Neural progenitor cell (in vitro differentiated cells): ENCODE results near the gene EEF1AKMT3. TPM values are rescaled to one million over a fixed set of nuclear protein-coding genes. Genes with fewer than 3 reads are reported as not detected.

Experiments
- DNase-seq: peaks from one replicate; pipeline ENCODE4 v3.0.0-alpha.2; 2016; ENCODE audit warnings: low spot score
- H2AFZ ChIP-seq: fragments of 200-600 bp; sonication (generic); replicated peaks from 2 replicates; pipeline ENCODE4 v1.6.1; 2016; ENCODE audit warnings: antibody characterized with exemption
- H3F3A ChIP-seq: fragments of 200-600 bp; sonication (generic); 2 replicates; pipeline ENCODE4 v1.6.1; 2016; ENCODE audit warnings: antibody characterized with exemption, low read depth
- H3K27ac ChIP-seq: fragments of 200-600 bp; sonication (generic); 2 replicates; pipeline ENCODE4 v1.5.1; 2016; ENCODE audit warnings: mild to moderate bottlenecking
- H3K27me3 ChIP-seq: fragments of 200-600 bp; sonication (generic); 2 replicates; pipeline ENCODE4 v1.6.1; 2016; ENCODE audit warnings: mild to moderate bottlenecking, moderate library complexity
- H3K36me3 ChIP-seq: fragments of 200-600 bp; sonication (generic); 2 replicates; pipeline ENCODE4 v1.5.1; 2016
- H3K4me1 ChIP-seq: fragments of 200-600 bp; sonication (generic); 2 replicates; pipeline ENCODE4 v1.6.1; 2016; ENCODE audit warnings: mixed run types
- H3K4me2 ChIP-seq: fragments of 200-600 bp; sonication (generic); 2 replicates; pipeline ENCODE4 v1.6.1; 2016
- H3K4me3 ChIP-seq: fragments of 200-600 bp; sonication (generic); 2 replicates; pipeline ENCODE4 v1.5.1; 2016
- H3K79me2 ChIP-seq: fragments of 200-600 bp; sonication (generic); 2 replicates; pipeline ENCODE4 v1.6.1; 2016; ENCODE audit warnings: low read depth
- H3K9ac ChIP-seq: fragments of 200-600 bp; sonication (generic); 2 replicates; pipeline ENCODE4 v1.6.1; 2016
- H3K9me3 ChIP-seq: fragments of 200-600 bp; sonication (generic); 2 replicates; pipeline ENCODE4 v1.5.1; 2016; ENCODE audit warnings: low read depth
- H4K20me1 ChIP-seq: fragments of 200-600 bp; sonication (generic); 2 replicates; pipeline ENCODE4 v1.6.1; 2016; ENCODE audit warnings: low read depth
- H3K27ac Mint-ChIP-seq: 3 replicates; pipeline ENCODE4 v1.8.0; 2021; ENCODE audit warnings: mixed read lengths
- H3K27me3 Mint-ChIP-seq: 2 replicates; pipeline ENCODE4 v1.8.0; 2022; ENCODE audit warnings: low read depth, mild to moderate bottlenecking, inconsistent platforms, moderate library complexity, mixed read lengths; ENCODE audit not compliant: insufficient read depth
- H3K36me3 Mint-ChIP-seq: 3 replicates; pipeline ENCODE4 v1.8.0; 2021; ENCODE audit warnings: mixed read lengths
- H3K4me1 Mint-ChIP-seq: 3 replicates; pipeline ENCODE4 v1.8.0; 2021; ENCODE audit warnings: mixed read lengths
- H3K4me3 Mint-ChIP-seq: 3 replicates; pipeline ENCODE4 v1.8.0; 2021; ENCODE audit warnings: mild to moderate bottlenecking, moderate library complexity, mixed read lengths
- H3K9me3 Mint-ChIP-seq: 3 replicates; pipeline ENCODE4 v1.8.0; 2020; ENCODE audit warnings: mixed read lengths
- EZH2 ChIP-seq: fragments of 200-600 bp; sonication (generic); IDR thresholded peaks from 2 replicates; pipeline ENCODE4 v1.6.1; 2017; ENCODE audit warnings: antibody characterized with exemption, mild to moderate bottlenecking, moderate library complexity
- EZH2phosphoT487 ChIP-seq: fragments of 200-600 bp; sonication (generic); IDR thresholded peaks from 2 replicates; pipeline ENCODE4 v1.6.1; 2017; ENCODE audit warnings: antibody characterized with exemption
- total RNA-seq: library from RNA; depleted of rRNA; stranded (reverse); fragments of >200 nt; gene quantifications from 2 replicates; pipeline ENCODE4 v1.2.3, GENCODE V29; 2015; ENCODE audit warnings: low replicate concordance
- TF ChIP-seq, protein P1 (sequence below): fragments of 200-600 bp; sonication (generic); IDR thresholded peaks from 2 replicates; pipeline ENCODE4 v1.5.1; 2017; ENCODE audit warnings: antibody characterized with exemption, mild to moderate bottlenecking

EEF1AKMT3 gene
- total RNA-seq, 1 donor from 2014 or later = 2.1 TPM

DNA sequence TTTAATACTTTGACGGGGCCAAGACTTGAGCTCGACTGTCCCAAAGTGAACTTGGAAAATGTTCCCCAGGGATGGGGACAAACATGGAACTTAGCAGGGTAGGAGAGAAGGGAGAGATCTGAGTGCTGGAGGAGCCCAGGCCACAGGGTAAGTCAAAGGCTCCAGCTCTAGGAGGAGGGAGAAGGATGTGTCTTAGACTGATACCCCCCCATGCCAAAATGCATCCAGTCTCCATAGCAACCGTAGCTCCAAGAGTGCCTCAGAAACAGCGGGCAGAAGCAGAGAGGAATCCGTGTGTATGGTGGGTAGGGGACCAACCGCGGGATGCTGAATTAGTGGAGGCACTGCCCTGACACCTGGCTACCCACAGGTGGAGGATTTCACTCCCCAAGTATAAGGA, 33.0 kb upstream of the EEF1AKMT3 start:
- Histone ChIP-seq H3K27ac (no peak overlapping the region), H2AFZ (no peak overlapping the region), H4K20me1 (peaks cover 38% of the 10 kb centered on the region), H3K4me2 (peak overlapping the region; percentile 98), H3K9me3 (no peaks in the 10 kb centered on the region), H3K9ac (no peak overlapping the region), H3K4me1 (peaks cover 24% of the 10 kb centered on the region), H3K36me3 (no peaks in the 10 kb centered on the region), H3K4me3 (peak overlapping the region; percentile 80), H3F3A (peaks cover 42% of the 10 kb centered on the region), H3K79me2 (no peaks in the 10 kb centered on the region), H3K27me3 (peaks cover 95% of the 10 kb centered on the region)
- peak overlapping the region; percentile 92 for H3K4me3 Mint-ChIP-seq
- no peak for TF ChIP-seq EZH2
- TF ChIP-seq EZH2phosphoT487 = no peak
- TF ChIP-seq, protein P1, sequence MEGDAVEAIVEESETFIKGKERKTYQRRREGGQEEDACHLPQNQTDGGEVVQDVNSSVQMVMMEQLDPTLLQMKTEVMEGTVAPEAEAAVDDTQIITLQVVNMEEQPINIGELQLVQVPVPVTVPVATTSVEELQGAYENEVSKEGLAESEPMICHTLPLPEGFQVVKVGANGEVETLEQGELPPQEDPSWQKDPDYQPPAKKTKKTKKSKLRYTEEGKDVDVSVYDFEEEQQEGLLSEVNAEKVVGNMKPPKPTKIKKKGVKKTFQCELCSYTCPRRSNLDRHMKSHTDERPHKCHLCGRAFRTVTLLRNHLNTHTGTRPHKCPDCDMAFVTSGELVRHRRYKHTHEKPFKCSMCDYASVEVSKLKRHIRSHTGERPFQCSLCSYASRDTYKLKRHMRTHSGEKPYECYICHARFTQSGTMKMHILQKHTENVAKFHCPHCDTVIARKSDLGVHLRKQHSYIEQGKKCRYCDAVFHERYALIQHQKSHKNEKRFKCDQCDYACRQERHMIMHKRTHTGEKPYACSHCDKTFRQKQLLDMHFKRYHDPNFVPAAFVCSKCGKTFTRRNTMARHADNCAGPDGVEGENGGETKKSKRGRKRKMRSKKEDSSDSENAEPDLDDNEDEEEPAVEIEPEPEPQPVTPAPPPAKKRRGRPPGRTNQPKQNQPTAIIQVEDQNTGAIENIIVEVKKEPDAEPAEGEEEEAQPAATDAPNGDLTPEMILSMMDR = no peak
- peak; percentile 21 for DNase-seq
- H3K36me3 Mint-ChIP-seq = no peaks in the 10 kb centered on the region
- H3K4me1 Mint-ChIP-seq = peaks cover 51% of the 10 kb centered on the region
- peaks cover 35% of the 10 kb centered on the region for H3K27me3 Mint-ChIP-seq
- no peaks in the 10 kb centered on the region for H3K9me3 Mint-ChIP-seq
- no peak overlapping the region for H3K27ac Mint-ChIP-seq

DNA sequence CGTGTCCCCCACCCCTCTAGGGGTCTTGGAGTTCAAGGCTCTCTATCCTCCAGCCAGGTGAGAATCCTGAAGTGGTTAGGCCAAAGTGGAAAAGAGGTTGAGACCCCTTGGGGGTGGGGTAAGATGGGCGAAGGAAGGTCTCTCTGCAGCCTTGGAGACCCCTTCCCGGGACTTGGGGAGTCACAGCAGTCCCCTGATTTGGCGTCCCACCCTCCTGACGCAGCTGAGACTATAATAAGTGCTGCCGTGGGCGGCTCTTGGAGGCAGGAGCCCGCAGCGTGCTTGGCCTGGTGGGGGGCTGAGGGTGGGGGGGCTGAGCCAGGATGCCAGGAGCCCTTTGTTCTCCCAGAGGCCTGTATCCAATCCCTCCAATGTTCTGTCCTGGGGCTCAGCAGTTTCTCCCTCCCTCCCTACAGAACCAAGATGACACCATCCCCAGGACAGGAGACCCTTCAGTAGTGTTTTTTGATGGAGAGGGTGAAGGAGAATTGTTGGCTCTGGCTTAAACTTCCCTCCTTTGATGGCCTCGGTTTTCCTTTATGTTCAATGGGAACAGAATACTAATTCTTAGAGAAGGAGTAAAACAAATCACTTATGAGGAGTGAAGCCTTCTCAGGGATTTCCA, 32.4 kb upstream of the EEF1AKMT3 start:
- H4K20me1 ChIP-seq = peaks cover 31% of the 10 kb centered on the region
- H3K27ac ChIP-seq = no peak overlapping the region
- peaks cover 89% of the 10 kb centered on the region for H3K27me3 ChIP-seq
- no peaks in the 10 kb centered on the region for H3K36me3 ChIP-seq
- H3K79me2 ChIP-seq = no peaks in the 10 kb centered on the region
- H3K4me1 ChIP-seq = peaks cover 24% of the 10 kb centered on the region
- H3F3A ChIP-seq = peaks cover 48% of the 10 kb centered on the region
- H3K9ac ChIP-seq = no peak overlapping the region
- peak overlapping the region; percentile 0 for H3K4me2 ChIP-seq
- Mint-ChIP-seq H3K36me3 (no peaks in the 10 kb centered on the region), H3K27me3 (peaks cover 30% of the 10 kb centered on the region), H3K9me3 (no peaks in the 10 kb centered on the region), H3K27ac (no peak overlapping the region), H3K4me1 (peaks cover 46% of the 10 kb centered on the region), H3K4me3 (peak overlapping the region; percentile 92)
- DNase-seq = peak; percentile 23
- H3K4me3 ChIP-seq = no peak overlapping the region
- no peaks in the 10 kb centered on the region for H3K9me3 ChIP-seq
- H2AFZ ChIP-seq = no peak overlapping the region
- TF ChIP-seq EZH2phosphoT487 = no peak
- TF ChIP-seq, protein P1 = no peak
- TF ChIP-seq EZH2 = no peak

DNA sequence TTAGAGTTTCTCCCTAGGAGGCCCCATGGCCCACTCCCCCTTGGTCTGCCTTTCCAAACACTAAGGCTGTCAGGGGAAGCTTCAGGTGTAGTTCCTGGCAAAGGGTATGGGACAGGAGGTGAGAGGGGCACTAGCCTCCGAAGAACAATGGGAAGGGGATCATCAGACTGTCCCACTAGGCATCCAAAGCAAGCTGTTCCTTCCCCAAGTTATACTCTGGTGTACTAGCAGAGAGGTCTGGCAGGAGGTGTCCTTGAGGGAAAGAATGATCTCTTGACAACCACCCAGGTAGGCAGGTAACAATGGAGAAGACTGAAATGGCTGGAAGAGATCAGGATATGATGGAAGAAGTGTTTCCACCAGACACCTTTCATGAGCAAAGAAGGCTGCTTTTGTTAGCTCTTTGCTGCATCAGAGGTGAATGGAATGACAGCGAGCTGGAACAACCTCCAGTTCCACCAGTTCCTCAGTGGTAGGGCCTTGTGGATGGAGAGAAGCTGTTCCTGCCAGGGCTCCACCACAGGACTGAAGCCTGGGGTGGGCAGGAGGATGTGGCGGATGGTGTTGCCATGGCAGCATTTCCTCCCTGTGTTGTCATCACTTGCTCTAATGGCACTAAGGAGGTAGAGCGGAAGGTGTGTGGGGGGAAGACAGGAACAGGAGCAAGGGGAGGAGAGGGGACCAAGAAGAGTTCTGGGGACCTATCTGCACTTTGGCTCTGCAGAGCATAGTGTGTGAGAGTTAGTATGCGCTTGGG, 31.6 kb upstream of the EEF1AKMT3 start:
- Histone ChIP-seq H4K20me1 (peaks cover 23% of the 10 kb centered on the region), H3K4me2 (no peak overlapping the region), H3K4me1 (peaks cover 25% of the 10 kb centered on the region), H3K27me3 (peaks cover 81% of the 10 kb centered on the region), H3K4me3 (no peak overlapping the region), H3K27ac (no peak overlapping the region), H2AFZ (no peak overlapping the region), H3K9ac (no peak overlapping the region), H3K36me3 (no peaks in the 10 kb centered on the region), H3K79me2 (peaks cover 4% of the 10 kb centered on the region), H3F3A (peaks cover 51% of the 10 kb centered on the region), H3K9me3 (no peaks in the 10 kb centered on the region)
- DNase-seq = no peak
- H3K4me3 Mint-ChIP-seq = peak overlapping the region; percentile 68
- H3K9me3 Mint-ChIP-seq = no peaks in the 10 kb centered on the region
- H3K36me3 Mint-ChIP-seq = no peaks in the 10 kb centered on the region
- peak overlapping the region; percentile 35 for H3K27ac Mint-ChIP-seq
- peaks cover 24% of the 10 kb centered on the region for H3K27me3 Mint-ChIP-seq
- peaks cover 44% of the 10 kb centered on the region for H3K4me1 Mint-ChIP-seq
- no peak for TF ChIP-seq EZH2phosphoT487

DNA sequence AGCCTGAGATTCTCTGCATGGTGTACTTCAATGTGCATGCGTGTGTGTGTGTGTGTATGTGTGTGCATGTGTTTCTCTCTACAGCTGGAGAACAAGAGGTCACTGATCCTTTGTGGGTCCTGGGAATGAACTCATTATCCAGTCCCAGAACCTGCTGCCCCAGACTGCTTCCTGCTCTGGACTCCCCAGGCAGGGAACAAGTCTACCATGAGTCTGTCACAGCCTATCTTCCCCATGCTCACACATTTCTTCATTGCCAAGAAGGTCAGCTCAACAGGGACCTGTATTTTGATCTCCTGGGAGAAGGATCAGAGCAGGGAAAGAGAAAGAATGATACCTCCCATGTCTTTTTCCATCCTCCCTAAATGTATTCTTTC, 31.0 kb upstream of the EEF1AKMT3 start:
- H3K27me3 Mint-ChIP-seq = peaks cover 21% of the 10 kb centered on the region
- no peak overlapping the region for H3K4me2 ChIP-seq
- H3K4me1 Mint-ChIP-seq = peaks cover 46% of the 10 kb centered on the region
- H3F3A ChIP-seq = peaks cover 51% of the 10 kb centered on the region
- H2AFZ ChIP-seq = no peak overlapping the region
- H3K4me3 Mint-ChIP-seq = no peak overlapping the region
- DNase-seq = no peak
- H3K36me3 Mint-ChIP-seq = peaks cover 5% of the 10 kb centered on the region
- no peak overlapping the region for H3K27ac Mint-ChIP-seq
- no peak overlapping the region for H3K27ac ChIP-seq
- no peak overlapping the region for H3K9ac ChIP-seq
- H3K36me3 ChIP-seq = no peaks in the 10 kb centered on the region
- H3K4me3 ChIP-seq = no peak overlapping the region
- peaks cover 17% of the 10 kb centered on the region for H4K20me1 ChIP-seq
- TF ChIP-seq, protein P1 = no peak
- no peak for TF ChIP-seq EZH2
- no peak for TF ChIP-seq EZH2phosphoT487
- peaks cover 24% of the 10 kb centered on the region for H3K4me1 ChIP-seq
- no peaks in the 10 kb centered on the region for H3K9me3 ChIP-seq
- peaks cover 75% of the 10 kb centered on the region for H3K27me3 ChIP-seq
- H3K79me2 ChIP-seq = peaks cover 10% of the 10 kb centered on the region
- H3K9me3 Mint-ChIP-seq = no peaks in the 10 kb centered on the region
